ENCODE measurements around the gene SNN. TPM values are rescaled to one million over a fixed set of nuclear protein-coding genes. Genes with fewer than 3 reads are reported as not detected.

The SNN gene
- total and polyA plus RNA-seq, 2 donors (not counting 1 experiment from before 2014, with no cell fraction given): 55.4 to 63.3 TPM

- ChIA-PET CTCF (interaction anchor here (3.1 to 4.1 kb wide), 2 partner anchors 22 to 160 kb away, joined by 18 to 36 read pairs; no protein-coding TSS in a partner anchor), POLR2A (interaction anchor here (1.0 kb wide), 1 partner anchor 9 kb away, joined by 3 read pairs; no protein-coding TSS in a partner anchor)
- Histone ChIP-seq H3K27me3 (replicated peaks in 1 of 4; ENCODE audit: control extremely low read depth in 1 of 4, control insufficient read depth in 3 of 4, insufficient read depth in 4 of 4, low read length in 3 of 4) (no peaks in the 10 kb centered on the region), H3K36me3 (replicated peaks in 1 of 2; ENCODE audit: control extremely low read depth in 1 of 2, control insufficient read depth in 1 of 2, extremely low read depth in 1 of 2, insufficient read depth in 2 of 2, low read length in 1 of 2) (peaks cover 0 to 63% of the 10 kb centered on the region in 2 experiments), H3K79me2 (ENCODE audit: control insufficient read depth, insufficient read depth, low read length) (peaks cover 81% of the 10 kb centered on the region), H4K20me1 (ENCODE audit: control insufficient read depth, insufficient read depth, low read length, poor library complexity, severe bottlenecking) (no peaks in the 10 kb centered on the region), H3K4me3 (ENCODE audit: control extremely low read depth in 1 of 5, extremely low read depth in 1 of 5, insufficient read depth in 1 of 5, low read depth in 2 of 5, low read length in 4 of 5) (no peak overlapping the region), H3K9ac (ENCODE audit: low read length) (no peak overlapping the region), H3K4me2 (replicated peaks; ENCODE audit: low read depth, low read length, poor library complexity, severe bottlenecking) (no peak overlapping the region), H2AFZ (ENCODE audit: insufficient read depth, low read depth, low read length, poor library complexity, severe bottlenecking) (no peak overlapping the region), H3K9me3 (ENCODE audit: control extremely low read depth in 1 of 3, control insufficient read depth in 2 of 3, insufficient read depth in 1 of 3, low read length in 2 of 3) (no peaks in the 10 kb centered on the region), H3K27ac (ENCODE audit: low read length in 2 of 2) (no peak overlapping the region), H3K4me1 (ENCODE audit: control insufficient read depth in 2 of 2, insufficient read depth in 2 of 2, low read length in 2 of 2) (peaks cover 43 to 48% of the 10 kb centered on the region in 2 donors)
- DNase-seq: no peak
- WGBS (ENCODE audit: insufficient coverage): 87% methylated on average over 5 of the region's 8 CpGs
- no peak overlapping the region for H3K4me3 Mint-ChIP-seq
- H3K27ac Mint-ChIP-seq: peak overlapping the region; percentile 67
- no peaks in the 10 kb centered on the region for H3K27me3 Mint-ChIP-seq
- intact Hi-C loops (cut with micrococcal nuclease): no loop called here
- peaks cover 57% of the 10 kb centered on the region for H3K4me1 Mint-ChIP-seq
- TF ChIP-seq CTCF (IDR thresholded peaks at IDR 0.05) (no peak), EZH2 (IDR thresholded peaks at IDR 0.05; ENCODE audit: borderline replicate concordance, insufficient read depth, low read depth, low read length, poor library complexity, severe bottlenecking) (no peak)
- H3K9me3 Mint-ChIP-seq (ENCODE audit: insufficient read depth): no peaks in the 10 kb centered on the region
- ATAC-seq (ENCODE audit: low read depth): no peak
Observed at GRCh38 chr16:11692171-11692570, 23.9 kb downstream of the SNN start.

- WGBS (ENCODE audit: insufficient coverage): 100% methylated on average over 4 of the region's 6 CpGs
Observed at GRCh38 chr16:11692651-11693050, 24.4 kb downstream of the SNN start.

More at GRCh38 chr16:11692651-11693050, 24.4 kb downstream of the SNN start:
- no peak overlapping the region for H2AFZ ChIP-seq (ENCODE audit: insufficient read depth, low read depth, low read length, poor library complexity, severe bottlenecking)
- H3K79me2 ChIP-seq (ENCODE audit: control insufficient read depth, insufficient read depth, low read length): peaks cover 81% of the 10 kb centered on the region
- CTCF ChIA-PET: no interaction called here
- H3K4me2 ChIP-seq (replicated peaks; ENCODE audit: low read depth, low read length, poor library complexity, severe bottlenecking): no peak overlapping the region
- H3K4me3 Mint-ChIP-seq: no peak overlapping the region
- no peak overlapping the region for H3K4me3 ChIP-seq (ENCODE audit: control extremely low read depth in 1 of 5, extremely low read depth in 1 of 5, insufficient read depth in 1 of 5, low read depth in 2 of 5, low read length in 4 of 5)
- intact Hi-C loops (cut with micrococcal nuclease): no loop called here
- no peak overlapping the region for H3K27ac ChIP-seq (ENCODE audit: low read length in 2 of 2)
- no peaks in the 10 kb centered on the region for H3K27me3 ChIP-seq (replicated peaks in 1 of 4; ENCODE audit: control extremely low read depth in 1 of 4, control insufficient read depth in 3 of 4, insufficient read depth in 4 of 4, low read length in 3 of 4)
- no peak overlapping the region for H3K9ac ChIP-seq (ENCODE audit: low read length)
- no peaks in the 10 kb centered on the region for H3K27me3 Mint-ChIP-seq
- TF ChIP-seq CTCF (IDR thresholded peaks at IDR 0.05): no peak
- TF ChIP-seq EZH2 (IDR thresholded peaks at IDR 0.05; ENCODE audit: borderline replicate concordance, insufficient read depth, low read depth, low read length, poor library complexity, severe bottlenecking): no peak
- POLR2A ChIA-PET: no interaction called here
- no peaks in the 10 kb centered on the region for H3K9me3 ChIP-seq (ENCODE audit: control extremely low read depth in 1 of 3, control insufficient read depth in 2 of 3, insufficient read depth in 1 of 3, low read length in 2 of 3)
- H3K36me3 ChIP-seq (replicated peaks in 1 of 2; ENCODE audit: control extremely low read depth in 1 of 2, control insufficient read depth in 1 of 2, extremely low read depth in 1 of 2, insufficient read depth in 2 of 2, low read length in 1 of 2): peaks cover 0 to 63% of the 10 kb centered on the region in 2 experiments
- H4K20me1 ChIP-seq (ENCODE audit: control insufficient read depth, insufficient read depth, low read length, poor library complexity, severe bottlenecking): no peaks in the 10 kb centered on the region
- peaks cover 52% of the 10 kb centered on the region for H3K4me1 Mint-ChIP-seq
- H3K9me3 Mint-ChIP-seq (ENCODE audit: insufficient read depth): no peaks in the 10 kb centered on the region
- no peak for ATAC-seq (ENCODE audit: low read depth)
- DNase-seq: no peak
- peaks cover 39 to 44% of the 10 kb centered on the region in 2 donors for H3K4me1 ChIP-seq (ENCODE audit: control insufficient read depth in 2 of 2, insufficient read depth in 2 of 2, low read length in 2 of 2)
- peak overlapping the region; percentile 67 for H3K27ac Mint-ChIP-seq

Data from B cell (primary cell).